Skeletal muscle cell (primary cell): ENCODE data around the gene PLBD2.

Experiments used
- DNase-seq: peaks from one replicate; pipeline ENCODE4 v3.0.0-alpha.2; 2010; ENCODE audit warnings: low read depth
- H3K4me3 ChIP-seq: 2 replicates; pipeline ENCODE4 v1.5.1; 2011; ENCODE audit warnings: low read depth, mild to moderate bottlenecking, control low read depth, low read length, moderate library complexity

Gene PLBD2

GRCh38 chr12:113391650-113392337, 33.4 kb downstream of the PLBD2 start:
- no peak for DNase-seq
- H3K4me3 ChIP-seq = no peak overlapping the region

GRCh38 chr12:113392520-113392919, 34.1 kb downstream of the PLBD2 start:
- H3K4me3 ChIP-seq = no peak overlapping the region
- no peak for DNase-seq

- DNase-seq = no peak
- no peak overlapping the region for H3K4me3 ChIP-seq
Measured at GRCh38 chr12:113392988-113393579, 34.7 kb downstream of the PLBD2 start.

- DNase-seq = no peak
- H3K4me3 ChIP-seq = no peak overlapping the region
Measured at GRCh38 chr12:113393749-113394148, 35.4 kb downstream of the PLBD2 start.

GRCh38 chr12:113395119-113395518, 36.7 kb downstream of the PLBD2 start:
- H3K4me3 ChIP-seq = no peak overlapping the region
- no peak for DNase-seq

GRCh38 chr12:113396200-113396599, 37.8 kb downstream of the PLBD2 start:
- no peak overlapping the region for H3K4me3 ChIP-seq
- no peak for DNase-seq

GRCh38 chr12:113396828-113397496, 38.6 kb downstream of the PLBD2 start:
- H3K4me3 ChIP-seq = no peak overlapping the region
- DNase-seq = no peak

- no peak overlapping the region for H3K4me3 ChIP-seq
- DNase-seq = no peak
Measured at GRCh38 chr12:113397497-113398197, 39.3 kb downstream of the PLBD2 start.

GRCh38 chr12:113398346-113399290, 40.2 kb downstream of the PLBD2 start:
- DNase-seq = no peak
- H3K4me3 ChIP-seq = no peak overlapping the region

- no peak overlapping the region for H3K4me3 ChIP-seq
- DNase-seq = no peak
Measured at GRCh38 chr12:113399490-113399889, 41.1 kb downstream of the PLBD2 start.

GRCh38 chr12:113400362-113400761, 42.0 kb downstream of the PLBD2 start:
- no peak for DNase-seq

GRCh38 chr12:113401066-113402000, 42.9 kb downstream of the PLBD2 start:
- H3K4me3 ChIP-seq = no peak overlapping the region
- no peak for DNase-seq

More at GRCh38 chr12:113400362-113400761, 42.0 kb downstream of the PLBD2 start:
- H3K4me3 ChIP-seq = no peak overlapping the region

GRCh38 chr12:113402586-113403260, 44.3 kb downstream of the PLBD2 start:
- no peak overlapping the region for H3K4me3 ChIP-seq
- no peak for DNase-seq

GRCh38 chr12:113403435-113404415, 45.3 kb downstream of the PLBD2 start, which contains the start of gene SDS:
Gene SDS, minus strand, starts transcription at chr12:113403887. Its CDS starts 4,179 bp downstream, at chr12:113399708.
- no peak for DNase-seq
- no peak within 1 kb of the TSS for H3K4me3 ChIP-seq

GRCh38 chr12:113405694-113406093, 47.3 kb downstream of the PLBD2 start:
- no peak overlapping the region for H3K4me3 ChIP-seq
- DNase-seq = no peak

GRCh38 chr12:113407931-113408600, 49.7 kb downstream of the PLBD2 start:
- DNase-seq = no peak
- no peak overlapping the region for H3K4me3 ChIP-seq
